HG03103 (cell line): ENCODE results near the gene EXOC1.
"Not testable (repeated sequence)": the region's sequence is repeated elsewhere in the genome, so short reads cannot be mapped to it uniquely, and the experiment has no call there.

ENCODE experiments used
- ATAC-seq: cut with Tn5 transposase; IDR thresholded peaks from one replicate; pipeline ENCODE4 v1.9.1; 2021; ENCODE audit warnings: low read depth; ENCODE audit not compliant: unreplicated experiment

The EXOC1 gene

GRCh38 chr4:55853484-55854046 lies at the start of gene EXOC1:
Gene EXOC1 (plus strand): TSS chr4:55853648. CDS start chr4:55858324, 4,676 bp downstream.
- peak; percentile 99 for ATAC-seq

GRCh38 chr4:55807556-55807955 lies 45.9 kb upstream of the EXOC1 start:
- ATAC-seq: no peak

GRCh38 chr4:55808186-55808585 lies 45.3 kb upstream of the EXOC1 start:
- ATAC-seq: no peak

DNA sequence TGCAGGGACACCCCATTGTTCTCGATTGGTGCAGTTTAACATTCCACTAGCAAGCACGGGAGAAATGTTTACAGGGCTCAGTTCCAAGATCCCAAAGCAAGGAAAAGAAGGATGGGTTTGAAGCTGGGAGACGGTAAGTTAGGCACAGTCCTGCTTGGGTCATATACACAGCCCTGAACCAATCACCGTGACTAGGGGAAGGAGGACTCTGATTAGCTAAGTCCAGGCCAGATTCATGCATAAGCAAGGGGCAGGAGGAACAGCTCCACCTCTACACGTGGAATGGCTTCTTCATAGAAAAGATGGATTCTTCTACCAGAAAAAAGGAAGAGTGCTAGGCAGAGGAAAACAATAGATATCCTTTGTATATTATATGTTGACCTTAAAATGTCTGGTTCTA lies 44.8 kb upstream of the EXOC1 start:
- no peak for ATAC-seq

GRCh38 chr4:55817691-55818090 lies 35.8 kb upstream of the EXOC1 start:
- no peak for ATAC-seq

DNA sequence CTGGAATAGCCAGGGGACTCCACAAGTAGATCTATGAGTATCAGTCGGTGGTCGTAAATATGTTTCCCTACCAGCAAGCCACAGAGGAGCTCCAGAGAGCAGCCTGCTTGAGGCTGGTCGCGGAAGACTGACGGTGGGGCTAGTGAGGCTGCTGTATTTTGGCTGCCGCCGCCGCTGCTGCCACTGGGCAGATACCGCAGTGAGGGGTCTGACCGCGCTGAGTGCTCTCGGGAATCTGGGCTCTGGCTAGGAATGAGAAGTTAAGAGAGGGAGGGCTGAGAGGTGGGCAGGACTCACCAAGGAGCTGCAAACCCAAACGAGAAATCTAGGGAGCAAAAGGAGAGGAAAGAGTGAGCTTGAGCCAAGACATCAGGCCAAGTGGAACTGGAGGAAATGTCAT lies 33.8 kb upstream of the EXOC1 start, which contains the start of gene EXOC1L:
TSS of gene EXOC1L (plus strand) at position 157 of the 400 bp plus-strand sequence. CDS start at position 394, 237 bp downstream.
- no peak for ATAC-seq

DNA sequence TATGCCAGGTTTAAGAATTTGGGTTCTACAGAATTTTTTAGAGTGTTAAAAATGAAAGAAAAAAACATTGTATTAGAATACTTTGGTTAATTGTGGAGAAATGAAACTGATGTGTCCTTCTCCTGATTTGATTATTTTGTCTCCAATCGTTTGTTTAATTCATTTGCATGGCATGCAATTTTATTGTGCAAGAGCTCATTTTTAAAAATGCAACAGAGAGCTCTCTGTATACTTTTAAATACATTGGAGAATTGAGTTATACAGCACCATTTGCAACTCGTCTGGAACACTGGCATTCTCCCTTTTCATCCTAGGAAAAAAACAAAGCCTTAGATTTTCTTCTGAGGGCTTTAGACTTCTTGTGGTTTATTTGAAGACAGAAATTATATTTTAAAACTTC lies 33.2 kb upstream of the EXOC1 start:
- ATAC-seq: no peak

DNA sequence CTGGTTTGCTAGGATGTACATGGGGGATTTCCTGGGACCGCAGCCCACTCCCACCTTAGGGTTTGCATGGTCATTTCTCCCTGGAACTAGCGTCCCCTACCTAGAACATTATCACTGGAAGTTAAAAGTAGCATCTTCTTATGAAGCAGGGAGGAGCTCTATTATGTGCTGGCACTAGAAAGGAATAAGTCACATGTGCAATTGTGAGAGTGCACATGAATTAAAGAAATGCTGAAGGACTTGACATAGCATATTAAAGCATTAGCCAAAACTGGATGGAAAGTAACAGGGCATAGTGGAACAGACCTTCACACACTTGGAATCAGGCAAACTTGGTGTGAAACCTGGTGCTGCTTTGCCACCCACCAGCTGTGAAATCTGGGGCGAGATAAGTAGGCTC lies 31.1 kb upstream of the EXOC1 start:
- no peak for ATAC-seq

- ATAC-seq: no peak
Measured at GRCh38 chr4:55824865-55825264, 28.6 kb upstream of the EXOC1 start.

- no peak for ATAC-seq
Measured at GRCh38 chr4:55826986-55827385, 26.5 kb upstream of the EXOC1 start.

DNA sequence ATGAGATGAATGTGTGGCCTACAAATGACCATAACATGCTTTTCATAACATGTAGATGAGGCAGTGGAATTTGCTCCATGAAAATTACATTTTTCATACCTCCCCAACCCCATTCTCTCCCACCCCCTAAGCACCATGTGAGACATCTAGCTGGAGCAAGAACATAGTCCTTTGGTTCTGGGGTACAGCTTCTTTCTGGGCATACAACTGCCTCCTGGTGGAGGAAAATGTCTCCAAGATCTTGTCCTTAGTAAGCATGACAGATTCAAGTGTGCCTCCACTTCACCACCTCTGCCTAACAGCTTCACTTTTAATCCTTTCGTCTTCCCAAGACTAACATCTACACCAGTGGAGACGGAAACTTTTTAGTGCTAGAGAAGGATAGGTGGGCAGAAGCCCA lies 25.9 kb upstream of the EXOC1 start:
- ATAC-seq: no peak

DNA sequence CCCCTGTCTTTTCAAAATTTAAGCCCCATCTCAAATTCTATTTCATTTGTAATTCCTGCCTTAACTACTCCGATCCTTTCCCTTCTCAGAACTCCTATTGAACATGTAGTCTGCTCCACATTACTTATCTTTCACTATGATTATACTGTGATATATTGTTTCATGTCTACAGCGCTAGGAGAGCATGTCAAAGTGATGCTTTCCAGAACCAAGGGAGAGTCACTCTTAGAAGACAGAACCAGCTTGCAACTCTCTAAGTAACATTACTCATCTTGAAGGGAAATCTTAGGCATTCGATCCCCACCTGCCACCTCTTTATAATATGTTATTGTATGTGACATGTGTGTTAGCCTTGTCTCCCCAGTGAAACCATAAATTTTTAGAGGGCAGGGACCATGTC lies 23.4 kb upstream of the EXOC1 start:
- ATAC-seq: no peak

- ATAC-seq: no peak
Measured at GRCh38 chr4:55830716-55831115, 22.7 kb upstream of the EXOC1 start.

DNA sequence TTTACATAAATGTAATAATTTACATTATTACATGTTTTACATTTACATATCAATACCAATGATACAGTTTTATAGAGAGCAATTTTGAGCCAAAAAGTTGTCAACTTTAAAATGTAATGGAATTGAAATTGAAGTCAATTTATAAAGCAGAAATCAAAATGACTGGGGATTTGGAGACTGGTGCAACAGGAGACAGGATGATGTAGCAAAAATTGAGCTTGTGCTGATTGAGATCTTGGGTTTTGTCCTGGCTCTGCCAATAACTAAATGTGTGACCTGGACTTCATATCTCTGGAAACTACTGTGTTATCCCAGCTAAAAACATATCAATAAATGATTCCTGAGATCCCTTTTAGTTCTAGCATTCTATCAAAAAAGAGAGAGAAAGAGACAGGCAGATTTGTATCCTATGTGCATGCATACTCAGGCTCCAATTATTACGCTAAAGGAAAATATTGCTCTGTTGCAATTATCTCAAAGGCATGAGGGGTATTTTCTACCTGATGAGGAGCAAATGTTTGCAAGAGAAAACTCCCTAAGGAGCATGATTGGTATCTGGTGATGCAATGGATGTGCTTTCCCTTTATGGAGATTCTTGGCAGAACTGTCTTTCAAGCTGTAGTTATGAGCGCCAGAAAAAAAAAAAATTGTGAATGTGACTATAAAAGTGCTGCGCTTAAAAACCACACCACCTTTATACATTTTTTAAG lies 19.2 kb upstream of the EXOC1 start:
- no peak for ATAC-seq

DNA sequence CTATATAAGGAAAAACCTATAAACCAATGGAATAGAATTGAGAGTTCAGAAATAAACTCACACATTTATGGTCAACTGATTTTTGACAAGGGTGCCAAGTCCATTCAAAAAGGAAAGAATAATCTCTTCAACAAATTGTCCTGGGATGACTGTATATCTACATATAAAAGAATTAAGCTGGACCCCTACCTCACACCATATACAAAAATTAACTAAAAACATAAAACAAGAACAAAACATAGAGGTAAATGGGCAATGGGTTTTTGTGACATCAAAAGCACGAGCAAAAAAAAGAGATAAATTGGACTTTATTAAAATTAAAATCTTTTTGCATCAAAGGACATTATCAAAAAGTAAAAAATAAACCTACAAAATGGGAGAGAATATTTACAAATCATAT lies 15.5 kb upstream of the EXOC1 start:
- ATAC-seq: no peak

DNA sequence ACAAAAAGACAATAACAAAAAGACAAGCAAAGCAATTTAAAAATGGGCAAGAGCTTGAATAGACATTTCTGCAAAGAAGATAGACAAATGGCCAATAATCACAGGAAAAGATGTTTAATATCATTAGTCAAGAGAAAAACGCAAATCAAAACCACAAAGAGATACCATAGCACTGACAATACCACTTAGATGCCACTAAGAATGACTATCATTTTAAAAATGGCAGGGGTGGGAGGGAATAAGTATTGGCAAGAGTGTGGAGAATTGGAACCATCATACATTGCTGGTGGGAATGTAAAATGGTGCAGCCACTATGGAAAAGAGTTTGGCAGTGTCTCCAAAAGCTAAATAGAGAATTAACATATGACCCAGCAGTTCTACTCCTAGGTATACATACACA lies 15.1 kb upstream of the EXOC1 start:
- no peak for ATAC-seq

DNA sequence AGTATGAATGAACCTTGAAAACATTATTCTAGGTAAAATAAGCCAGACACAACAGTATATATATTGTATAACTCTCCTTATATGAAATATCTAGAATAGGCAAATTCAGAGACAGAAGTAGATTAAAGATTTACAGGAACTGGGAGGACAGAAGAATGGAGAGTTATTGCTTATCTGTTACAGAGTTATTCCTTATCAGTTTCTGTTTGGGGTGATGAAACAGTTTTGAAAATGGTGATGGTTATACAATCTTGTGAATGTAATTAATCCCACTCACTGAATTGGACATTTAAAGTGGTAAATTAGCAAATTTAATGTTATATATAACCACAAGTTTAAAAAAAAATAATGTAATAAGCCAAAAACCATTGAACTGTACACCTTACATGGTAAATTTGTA lies 14.5 kb upstream of the EXOC1 start:
- no peak for ATAC-seq

DNA sequence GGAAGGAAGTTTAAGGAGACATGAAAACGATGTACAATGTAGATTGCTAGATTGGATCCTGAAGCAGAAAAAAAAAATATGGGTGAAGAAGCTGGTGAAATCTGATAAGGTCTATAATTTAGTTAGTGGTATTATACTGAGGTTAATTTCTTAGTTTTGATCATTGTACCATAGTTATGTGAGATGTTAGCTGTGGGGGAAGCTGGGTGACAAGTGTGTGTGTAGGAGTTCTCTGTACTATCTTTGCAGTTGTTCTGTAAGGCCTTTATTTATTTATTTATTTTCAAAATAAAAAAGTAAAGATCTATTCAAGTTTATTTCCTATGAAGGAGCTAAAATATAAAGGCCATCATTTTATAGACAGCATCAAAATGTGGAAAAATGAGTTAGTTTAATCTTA lies 12.5 kb upstream of the EXOC1 start:
- no peak for ATAC-seq

- not testable (repeated sequence) for ATAC-seq
Measured at GRCh38 chr4:55841373-55842239, 11.8 kb upstream of the EXOC1 start.

DNA sequence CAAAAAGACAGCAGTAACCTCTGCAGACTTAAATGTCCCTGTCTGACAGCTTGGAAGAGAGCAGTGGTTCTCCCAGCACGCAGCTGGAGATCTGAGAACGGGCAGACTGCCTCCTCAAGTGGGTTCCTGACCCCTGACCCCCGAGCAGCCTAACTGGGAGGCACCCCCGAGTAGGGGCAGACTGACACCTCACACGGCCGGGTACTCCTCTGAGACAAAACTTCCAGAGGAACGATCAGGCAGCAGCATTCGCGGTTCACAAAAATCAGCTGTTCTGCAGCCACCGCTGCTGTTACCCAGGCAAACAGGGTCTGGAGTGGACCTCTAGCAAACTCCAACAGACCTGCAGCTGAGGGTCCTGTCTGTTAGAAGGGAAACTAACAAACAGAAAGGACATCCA lies 11.1 kb upstream of the EXOC1 start:
- not testable (repeated sequence) for ATAC-seq

- ATAC-seq: no peak
Measured at GRCh38 chr4:55849724-55850123, 3.7 kb upstream of the EXOC1 start.
